HEK293T (cell line): ENCODE data around the gene MACO1.

Experiments
- CTCF ChIA-PET: fragments of 350-600 bp; formaldehyde crosslinking; extraction: SDS; loops from one replicate; lab custom pipeline; 2021; ENCODE audit warnings: antibody characterized with exemption, inconsistent platforms; lab: Yijun Ruan, JAX
- POLR2A ChIA-PET: fragments of 350-600 bp; formaldehyde crosslinking; extraction: SDS; loops from one replicate; lab custom pipeline; 2020; ENCODE audit warnings: antibody characterized with exemption, inconsistent platforms; lab: Yijun Ruan, JAX
- DNase-seq: peaks from one replicate; pipeline ENCODE4 v3.0.0; 2012; ENCODE audit warnings: mixed read lengths; ENCODE audit errors: extremely low spot score
- ARNT ChIP-seq: fragments of 450-650 bp; IDR thresholded peaks from 2 replicates; pipeline ENCODE4 v1.6.1; 2017; ENCODE audit warnings: mild to moderate bottlenecking
- BHLHE40 ChIP-seq: fragments of 450-650 bp; IDR thresholded peaks from 2 replicates; pipeline ENCODE4 v1.6.1; 2016; ENCODE audit warnings: mild to moderate bottlenecking, moderate library complexity, borderline replicate concordance
- CTBP1 ChIP-seq: fragments of 450-650 bp; IDR thresholded peaks from 2 replicates; pipeline ENCODE4 v1.6.1; 2016; ENCODE audit warnings: borderline replicate concordance
- ELF4 ChIP-seq: fragments of 450-650 bp; IDR thresholded peaks from 2 replicates; pipeline ENCODE4 v1.6.1; 2017; ENCODE audit warnings: antibody characterized with exemption
- FOXA1 ChIP-seq: fragments of 450-650 bp; IDR thresholded peaks from 2 replicates; pipeline ENCODE4 v1.6.1; 2016; ENCODE audit warnings: mild to moderate bottlenecking
- FOXK2 ChIP-seq: fragments of 450-650 bp; IDR thresholded peaks from 2 replicates; pipeline ENCODE4 v1.6.1; 2016; ENCODE audit warnings: mild to moderate bottlenecking
- FOXM1 ChIP-seq: fragments of 450-650 bp; IDR thresholded peaks from 2 replicates; pipeline ENCODE4 v1.6.1; 2017; ENCODE audit warnings: mild to moderate bottlenecking, borderline replicate concordance
- HDGF ChIP-seq: fragments of 450-650 bp; IDR thresholded peaks from 2 replicates; pipeline ENCODE4 v1.6.1; 2017; ENCODE audit warnings: antibody characterized with exemption, borderline replicate concordance
- L3MBTL2 ChIP-seq: fragments of 450-650 bp; conservative IDR thresholded peaks from 2 replicates; pipeline ENCODE4 v1.6.1; 2016; ENCODE audit warnings: mild to moderate bottlenecking
- LEF1 ChIP-seq: fragments of 450-650 bp; IDR thresholded peaks from 2 replicates; pipeline ENCODE4 v1.6.1; 2017; ENCODE audit warnings: mild to moderate bottlenecking, borderline replicate concordance
- NFRKB ChIP-seq: fragments of 450-650 bp; IDR thresholded peaks from 2 replicates; pipeline ENCODE4 v1.6.1; 2016; ENCODE audit warnings: mild to moderate bottlenecking, moderate library complexity
- SP1 ChIP-seq: fragments of 450-650 bp; IDR thresholded peaks from 2 replicates; pipeline ENCODE4 v1.6.1; 2017
- SUZ12 ChIP-seq: fragments of 450-650 bp; IDR thresholded peaks from 2 replicates; pipeline ENCODE4 v1.6.1; 2016; ENCODE audit warnings: mild to moderate bottlenecking
- TARDBP ChIP-seq: fragments of 450-650 bp; IDR thresholded peaks from 2 replicates; pipeline ENCODE4 v1.6.1; 2016
- ZNF384 ChIP-seq: fragments of 450-650 bp; IDR thresholded peaks from 2 replicates; pipeline ENCODE4 v1.6.1; 2016
- TF ChIP-seq, protein P1 (sequence below): fragments of 450-650 bp; IDR thresholded peaks from 2 replicates; pipeline ENCODE4 v1.6.1; 2016

Gene MACO1

DNA sequence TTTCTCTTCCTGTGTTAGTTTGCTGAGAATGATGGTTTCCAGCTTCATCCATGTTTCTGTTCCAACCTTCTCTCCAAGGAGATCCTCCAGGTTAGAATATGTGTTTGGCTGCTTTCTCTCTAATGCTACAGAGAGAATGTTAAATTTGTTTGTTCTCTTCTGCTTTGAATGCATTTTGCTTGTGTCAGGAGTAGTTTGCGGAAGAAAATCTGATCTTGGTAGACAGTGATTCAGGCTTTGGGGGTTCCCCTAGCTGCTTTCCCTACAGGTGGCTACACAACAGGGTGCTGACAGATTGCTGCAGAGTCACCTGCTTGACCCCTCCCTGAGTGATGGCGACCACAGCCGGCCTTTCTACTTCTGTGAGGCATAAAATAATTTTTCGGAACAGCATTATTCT is 41.8 kb downstream of the MACO1 start:
- POLR2A ChIA-PET: no interaction called here
- CTCF ChIA-PET: no interaction called here

DNA sequence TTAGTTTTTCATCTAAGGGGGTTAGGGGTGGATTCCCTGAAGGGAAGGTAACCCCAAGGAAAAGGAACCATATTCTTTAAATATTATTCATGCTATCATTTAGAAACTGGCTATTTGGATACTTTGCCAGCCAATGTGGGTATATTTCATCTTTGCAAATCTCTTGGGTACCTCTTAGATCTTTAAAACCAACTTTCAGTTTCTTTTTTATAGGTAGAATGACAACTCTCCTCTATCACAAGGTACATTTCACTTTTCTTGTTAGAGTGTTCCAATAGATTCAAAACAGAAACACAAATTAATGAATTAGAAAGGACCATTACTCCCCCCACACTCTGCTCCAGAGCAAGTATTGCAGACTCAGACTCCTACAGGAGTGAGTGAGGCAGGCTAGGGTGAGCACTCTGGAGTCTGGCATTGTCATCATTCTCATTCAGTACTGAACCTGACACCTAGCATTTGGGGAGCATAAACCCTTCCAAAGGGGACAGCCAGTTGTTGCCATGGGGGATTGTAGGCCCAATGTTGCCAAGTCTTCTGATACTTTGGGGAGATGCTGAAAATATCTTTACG is 43.0 kb downstream of the MACO1 start:
- no peak for DNase-seq
- ChIA-PET POLR2A (no interaction called here), CTCF (no interaction called here)
- TF ChIP-seq FOXA1 (no peak), LEF1 (no peak), L3MBTL2 (no peak), ELF4 (no peak), NFRKB (no peak), SUZ12 (no peak), FOXK2 (no peak), TARDBP (no peak), ZNF384 (no peak), CTBP1 (no peak), ARNT (no peak), SP1 (no peak)
- TF ChIP-seq, protein P1, sequence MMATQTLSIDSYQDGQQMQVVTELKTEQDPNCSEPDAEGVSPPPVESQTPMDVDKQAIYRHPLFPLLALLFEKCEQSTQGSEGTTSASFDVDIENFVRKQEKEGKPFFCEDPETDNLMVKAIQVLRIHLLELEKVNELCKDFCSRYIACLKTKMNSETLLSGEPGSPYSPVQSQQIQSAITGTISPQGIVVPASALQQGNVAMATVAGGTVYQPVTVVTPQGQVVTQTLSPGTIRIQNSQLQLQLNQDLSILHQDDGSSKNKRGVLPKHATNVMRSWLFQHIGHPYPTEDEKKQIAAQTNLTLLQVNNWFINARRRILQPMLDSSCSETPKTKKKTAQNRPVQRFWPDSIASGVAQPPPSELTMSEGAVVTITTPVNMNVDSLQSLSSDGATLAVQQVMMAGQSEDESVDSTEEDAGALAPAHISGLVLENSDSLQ: no peak

More for the DNA sequence above, 41.8 kb downstream of the MACO1 start:
- DNase-seq: no peak
- TF ChIP-seq FOXM1: no peak

DNA sequence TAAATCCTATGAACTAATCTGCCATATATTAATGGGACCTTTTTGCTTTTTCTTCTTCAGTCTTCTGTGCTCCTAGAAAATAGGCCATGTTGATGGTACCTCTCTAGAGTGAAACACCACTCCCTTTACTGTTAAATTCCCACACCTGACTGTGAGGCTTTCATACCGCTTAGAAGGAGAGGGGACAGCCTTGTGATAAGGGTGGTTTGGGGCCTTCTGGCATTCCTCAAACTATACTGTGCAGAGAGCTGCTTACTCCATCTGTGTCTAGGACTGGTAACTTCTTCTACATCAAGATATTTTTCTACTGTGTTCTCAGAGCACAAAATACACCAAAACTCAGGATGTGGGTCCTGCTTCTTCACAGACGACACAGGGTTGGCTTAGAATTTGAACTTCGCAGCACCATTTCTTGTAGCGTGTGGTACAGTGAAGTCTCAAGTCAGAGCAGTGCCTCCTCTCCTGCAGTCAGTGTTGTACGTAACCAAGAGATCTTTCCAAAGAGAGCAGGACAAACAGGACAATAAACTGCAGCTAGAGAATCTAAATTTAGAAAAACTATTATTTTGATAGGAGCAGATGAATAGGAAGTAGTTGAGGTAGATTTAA is 43.8 kb downstream of the MACO1 start:
- POLR2A ChIA-PET: no interaction called here
- no peak for DNase-seq
- TF ChIP-seq LEF1 (no peak), FOXK2 (no peak), FOXM1 (no peak), HDGF (no peak), CTBP1 (no peak)
- CTCF ChIA-PET: interaction anchor here (0.8 kb wide), 1 partner anchor 12 kb away, joined by 3 read pairs; no protein-coding TSS in a partner anchor

DNA sequence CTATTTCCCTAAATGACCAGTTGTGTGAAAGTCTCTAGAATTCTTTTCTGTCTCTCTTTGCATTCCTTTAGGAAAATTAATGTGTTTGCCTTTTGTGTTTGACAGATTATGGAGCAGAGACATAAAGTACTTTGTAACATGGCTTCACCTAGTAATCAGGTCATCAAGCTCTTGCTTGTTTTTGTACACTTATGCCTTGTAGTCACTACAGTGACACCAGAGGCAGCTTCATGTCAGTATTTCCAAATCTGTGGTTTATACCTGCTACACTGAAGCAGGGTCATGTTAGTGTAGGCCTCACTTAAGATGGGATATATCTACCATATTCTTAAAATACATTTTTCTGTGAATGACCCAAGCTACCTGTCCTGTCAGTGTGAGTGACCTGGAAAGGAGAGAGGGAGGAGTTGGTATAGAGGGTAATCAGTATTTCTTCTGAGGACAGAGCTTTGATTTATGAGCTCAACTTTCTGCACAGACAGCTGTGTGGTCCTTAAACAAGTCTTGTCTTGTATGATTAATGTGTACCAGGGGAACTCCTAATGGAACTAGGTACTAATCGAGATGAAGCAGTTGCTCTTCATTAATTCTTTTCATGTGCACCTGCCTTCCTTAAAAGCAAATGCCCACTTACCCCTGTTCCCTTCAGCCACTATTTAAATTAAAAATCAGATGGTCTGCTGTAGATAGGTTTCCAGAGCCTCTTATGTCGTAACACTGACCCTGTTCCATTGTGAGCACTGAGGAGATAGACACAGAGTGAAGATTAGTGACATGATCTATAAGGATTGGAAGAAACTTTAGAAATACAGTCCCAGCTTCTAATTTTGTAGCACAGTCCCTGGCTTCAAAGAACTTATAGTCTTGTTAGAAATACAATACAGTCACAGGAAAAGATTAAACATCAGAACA is 45.7 kb downstream of the MACO1 start:
- POLR2A ChIA-PET: no interaction called here
- TF ChIP-seq L3MBTL2: no peak
- no peak for TF ChIP-seq ARNT
- TF ChIP-seq LEF1: no peak
- TF ChIP-seq, protein P1: peak; percentile 71
- CTCF ChIA-PET: interaction anchor here (1.1 kb wide), 1 partner anchor 26 kb away, joined by 3 read pairs; no protein-coding TSS in a partner anchor
- no peak for DNase-seq

DNA sequence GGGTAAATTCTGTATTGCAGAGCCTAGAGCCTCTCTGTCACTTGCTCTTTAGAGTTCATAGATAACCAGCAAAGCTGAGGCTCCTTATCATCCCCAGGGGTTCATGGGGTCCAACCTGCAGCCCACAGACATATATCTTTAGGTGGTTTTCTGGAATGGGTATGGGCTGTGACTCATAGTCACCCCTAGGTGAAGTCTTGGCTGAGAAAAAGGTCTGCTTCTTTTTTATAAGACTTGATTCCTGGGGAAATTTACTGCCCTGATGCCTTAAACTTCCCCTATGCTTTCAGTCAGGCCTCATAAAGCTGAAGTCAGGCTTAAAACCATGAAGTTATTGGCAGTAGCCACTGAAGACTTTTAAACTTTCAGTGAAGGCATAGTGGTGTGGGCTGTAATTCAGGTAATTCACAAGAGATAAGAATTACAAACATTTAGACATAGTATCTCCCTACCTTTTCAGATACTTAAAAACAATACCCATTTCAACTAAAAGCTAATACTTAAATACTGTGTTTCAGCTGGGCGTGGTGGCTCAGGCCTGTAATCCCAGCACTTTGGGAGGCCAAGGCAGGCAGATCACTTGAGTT is 46.8 kb downstream of the MACO1 start:
- TF ChIP-seq SUZ12: no peak
- no peak for TF ChIP-seq NFRKB
- TF ChIP-seq ARNT: no peak
- no peak for TF ChIP-seq LEF1
- no peak for TF ChIP-seq SP1
- TF ChIP-seq L3MBTL2: no peak
- TF ChIP-seq TARDBP: no peak
- no peak for TF ChIP-seq FOXA1
- no peak for TF ChIP-seq BHLHE40
- TF ChIP-seq, protein P1: no peak
- no peak for TF ChIP-seq HDGF
- TF ChIP-seq ZNF384: no peak
- TF ChIP-seq ELF4: no peak
- no peak for TF ChIP-seq CTBP1
- TF ChIP-seq FOXK2: no peak
- no peak for DNase-seq
- ChIA-PET CTCF (interaction anchor here (0.6 to 1.9 kb wide), 2 partner anchors 10 to 33 kb away, joined by 4 read pairs; no protein-coding TSS in a partner anchor), POLR2A (interaction anchor here (0.6 kb wide), 1 partner anchor 374 kb away, joined by 3 read pairs; no protein-coding TSS in a partner anchor)

DNA sequence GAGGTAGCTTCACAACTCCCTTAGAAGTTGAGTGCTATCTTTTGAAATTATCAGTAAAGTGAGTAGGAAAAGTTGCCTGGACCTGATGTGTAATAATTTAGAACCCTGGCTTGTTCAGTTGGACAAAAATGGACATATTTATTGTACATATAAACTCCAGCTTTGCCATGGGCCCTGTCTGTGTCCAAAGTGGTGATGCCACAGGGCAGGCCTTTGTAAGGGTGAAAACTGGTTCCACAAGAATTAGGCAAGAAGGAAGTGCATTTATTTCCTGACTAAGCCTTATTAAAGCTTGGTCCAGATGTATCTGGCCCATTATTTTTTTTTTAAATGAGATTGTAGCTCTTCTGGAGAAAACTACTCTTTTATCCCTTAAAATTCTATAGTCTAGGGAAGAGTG is 47.9 kb downstream of the MACO1 start:
- ChIA-PET CTCF (interaction anchor here (1.9 kb wide), 1 partner anchor 9 kb away, joined by 4 read pairs; no protein-coding TSS in a partner anchor), POLR2A (no interaction called here)

More for the DNA sequence above, 47.9 kb downstream of the MACO1 start:
- DNase-seq: no peak
- no peak for TF ChIP-seq SUZ12
- no peak for TF ChIP-seq BHLHE40
- TF ChIP-seq ZNF384: no peak
- no peak for TF ChIP-seq CTBP1
